SK-N-SH treated with all-trans-retinoic acid at 6 μM for 48 hours (cell line): Measurements from ENCODE around the gene ANKUB1.

Source experiments
- ATAC-seq: fragments of 200-7000 bp; cut with Tn5 transposase; 3 replicates; pipeline ENCODE4 v1.9.1; 2020; ENCODE audit warnings: mild to moderate bottlenecking, moderate library complexity
- BACH2 ChIP-seq: fragments of 250-450 bp; sonication (Bioruptor Pico); IDR thresholded peaks from 2 replicates; pipeline ENCODE4 v1.9.0; 2021; ENCODE audit warnings: mild to moderate bottlenecking, borderline replicate concordance
- ESRRG ChIP-seq: fragments of 250-450 bp; sonication (Bioruptor Pico); IDR thresholded peaks from 2 replicates; pipeline ENCODE4 v1.6.1; 2021; ENCODE audit warnings: mild to moderate bottlenecking
- GLIS3 ChIP-seq: fragments of 250-450 bp; sonication (Bioruptor Pico); IDR thresholded peaks from 2 replicates; pipeline ENCODE4 v1.5.0; 2020; ENCODE audit warnings: mild to moderate bottlenecking, moderate library complexity
- ISL1 ChIP-seq: fragments of 250-450 bp; sonication (Bioruptor Pico); IDR thresholded peaks from 2 replicates; pipeline ENCODE4 v2.1.2; 2022; ENCODE audit warnings: mild to moderate bottlenecking, moderate library complexity
- OSR1 ChIP-seq: fragments of 250-450 bp; sonication (Bioruptor Pico); IDR thresholded peaks from 2 replicates; pipeline ENCODE4 v1.8.0; 2022; ENCODE audit warnings: moderate library complexity, mild to moderate bottlenecking, inconsistent platforms
- PPARA ChIP-seq: fragments of 250-450 bp; sonication (Bioruptor Pico); IDR thresholded peaks from 2 replicates; pipeline ENCODE4 v1.5.0; 2020; ENCODE audit warnings: mild to moderate bottlenecking, borderline replicate concordance
- RARB ChIP-seq: fragments of 250-450 bp; sonication (Bioruptor Pico); IDR thresholded peaks from 2 replicates; pipeline ENCODE4 v1.8.0; 2021; ENCODE audit warnings: mild to moderate bottlenecking, moderate library complexity
- TCF4 ChIP-seq: fragments of 250-450 bp; sonication (Bioruptor Pico); IDR thresholded peaks from 2 replicates; pipeline ENCODE4 v1.8.0; 2021; ENCODE audit warnings: mild to moderate bottlenecking, moderate library complexity, borderline replicate concordance
- TOX ChIP-seq: fragments of 250-450 bp; sonication (Bioruptor Pico); IDR thresholded peaks from 2 replicates; pipeline ENCODE4 v1.8.0; 2021; ENCODE audit warnings: mild to moderate bottlenecking, moderate library complexity, borderline replicate concordance
- ZC3H10 ChIP-seq: fragments of 250-450 bp; sonication (Bioruptor Pico); IDR thresholded peaks from 2 replicates; pipeline ENCODE4 v1.5.1; 2021; ENCODE audit warnings: mild to moderate bottlenecking, moderate library complexity
- ZFP3 ChIP-seq: fragments of 250-450 bp; sonication (Bioruptor Pico); IDR thresholded peaks from 2 replicates; pipeline ENCODE4 v1.5.0; 2020; ENCODE audit warnings: mild to moderate bottlenecking, moderate library complexity
- ZFP30 ChIP-seq: fragments of 450-650 bp; formaldehyde crosslinking; IDR thresholded peaks from 2 replicates; pipeline ENCODE4 v1.5.0; 2022; ENCODE audit warnings: mild to moderate bottlenecking, moderate library complexity
- ZNF565 ChIP-seq: fragments of 450-650 bp; formaldehyde crosslinking; conservative IDR thresholded peaks from 2 replicates; pipeline ENCODE4 v1.5.0; 2020; ENCODE audit warnings: low read depth, mild to moderate bottlenecking, moderate library complexity
- ZNF8 ChIP-seq: fragments of 450-650 bp; formaldehyde crosslinking; IDR thresholded peaks from 2 replicates; pipeline ENCODE4 v1.5.0; 2020; ENCODE audit warnings: mild to moderate bottlenecking, moderate library complexity
- TF ChIP-seq, protein P1 (sequence below): fragments of 250-450 bp; sonication (Bioruptor Pico); IDR thresholded peaks from 2 replicates; pipeline ENCODE4 v1.8.0; 2020; ENCODE audit warnings: mild to moderate bottlenecking, moderate library complexity, borderline replicate concordance
- TF ChIP-seq, protein P2 (sequence below): fragments of 250-450 bp; sonication (Bioruptor Pico); IDR thresholded peaks from 2 replicates; pipeline ENCODE4 v1.5.0; 2020; ENCODE audit warnings: mild to moderate bottlenecking, moderate library complexity
- TF ChIP-seq, protein P3 (sequence below): fragments of 250-450 bp; sonication (Bioruptor Pico); IDR thresholded peaks from 2 replicates; pipeline ENCODE4 v1.5.1; 2021; ENCODE audit warnings: mild to moderate bottlenecking, moderate library complexity
- TF ChIP-seq, protein P4 (sequence below): fragments of 250-450 bp; sonication (Bioruptor Pico); IDR thresholded peaks from 2 replicates; pipeline ENCODE4 v1.8.0; 2021; ENCODE audit warnings: low read depth, mild to moderate bottlenecking, moderate library complexity, borderline replicate concordance

ANKUB1 gene

GRCh38 chr3:149816986-149817385 lies 24.6 kb upstream of the ANKUB1 start:
- no peak for ATAC-seq
- no peak for TF ChIP-seq ZFP30
- TF ChIP-seq BACH2 (CRISPR knock-in tag): no peak
- no peak for TF ChIP-seq GLIS3

DNA sequence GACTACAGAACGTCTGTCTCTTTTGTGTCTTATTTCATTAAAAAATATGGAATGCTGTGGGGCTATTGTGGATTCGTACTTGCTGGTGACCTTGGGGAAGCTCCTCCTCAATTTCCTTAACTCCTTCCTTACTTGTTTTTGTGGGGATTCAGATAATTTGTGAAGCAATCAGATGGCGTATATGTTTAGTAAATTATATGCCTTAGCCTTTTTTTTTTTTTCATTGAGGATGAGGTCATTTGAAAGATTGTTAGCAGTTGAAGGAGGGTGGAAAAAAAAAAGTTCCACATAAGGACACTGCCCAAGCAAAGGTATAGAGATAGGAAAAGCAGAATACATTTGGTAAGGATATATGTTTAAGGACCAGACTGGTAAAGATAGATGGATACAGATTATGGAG lies 24.0 kb upstream of the ANKUB1 start:
- TF ChIP-seq PPARA (CRISPR knock-in tag): no peak
- TF ChIP-seq, all 23 proteins: peak for 0
- no peak for ATAC-seq

DNA sequence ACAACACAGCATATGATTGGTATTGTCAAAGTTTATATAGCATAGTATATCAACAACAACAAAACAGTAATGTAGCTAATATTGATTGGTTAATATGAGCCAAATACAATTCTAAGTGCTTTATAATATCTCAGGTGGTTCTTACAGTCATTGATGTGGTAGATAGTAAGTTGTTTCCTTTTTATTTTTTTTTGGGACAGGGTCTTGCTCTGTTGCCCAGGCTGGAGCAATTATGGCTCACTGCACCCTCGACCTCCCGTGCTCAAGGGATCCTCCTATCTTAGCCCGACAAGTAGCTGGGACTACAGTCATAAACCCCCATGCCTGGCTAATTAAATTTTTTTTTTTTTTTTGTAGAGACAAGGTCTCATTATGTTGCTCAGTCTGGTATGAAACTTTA lies 23.4 kb upstream of the ANKUB1 start:
- ATAC-seq: no peak
- no peak for TF ChIP-seq RARB (CRISPR knock-in tag)
- no peak for TF ChIP-seq ISL1 (CRISPR knock-in tag)
- TF ChIP-seq, protein P1, sequence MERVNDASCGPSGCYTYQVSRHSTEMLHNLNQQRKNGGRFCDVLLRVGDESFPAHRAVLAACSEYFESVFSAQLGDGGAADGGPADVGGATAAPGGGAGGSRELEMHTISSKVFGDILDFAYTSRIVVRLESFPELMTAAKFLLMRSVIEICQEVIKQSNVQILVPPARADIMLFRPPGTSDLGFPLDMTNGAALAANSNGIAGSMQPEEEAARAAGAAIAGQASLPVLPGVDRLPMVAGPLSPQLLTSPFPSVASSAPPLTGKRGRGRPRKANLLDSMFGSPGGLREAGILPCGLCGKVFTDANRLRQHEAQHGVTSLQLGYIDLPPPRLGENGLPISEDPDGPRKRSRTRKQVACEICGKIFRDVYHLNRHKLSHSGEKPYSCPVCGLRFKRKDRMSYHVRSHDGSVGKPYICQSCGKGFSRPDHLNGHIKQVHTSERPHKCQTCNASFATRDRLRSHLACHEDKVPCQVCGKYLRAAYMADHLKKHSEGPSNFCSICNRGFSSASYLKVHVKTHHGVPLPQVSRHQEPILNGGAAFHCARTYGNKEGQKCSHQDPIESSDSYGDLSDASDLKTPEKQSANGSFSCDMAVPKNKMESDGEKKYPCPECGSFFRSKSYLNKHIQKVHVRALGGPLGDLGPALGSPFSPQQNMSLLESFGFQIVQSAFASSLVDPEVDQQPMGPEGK: no peak
- no peak for TF ChIP-seq ESRRG (CRISPR knock-in tag)
- TF ChIP-seq ZFP3 (CRISPR knock-in tag): no peak
- no peak for TF ChIP-seq PPARA (CRISPR knock-in tag)
- TF ChIP-seq, protein P2, sequence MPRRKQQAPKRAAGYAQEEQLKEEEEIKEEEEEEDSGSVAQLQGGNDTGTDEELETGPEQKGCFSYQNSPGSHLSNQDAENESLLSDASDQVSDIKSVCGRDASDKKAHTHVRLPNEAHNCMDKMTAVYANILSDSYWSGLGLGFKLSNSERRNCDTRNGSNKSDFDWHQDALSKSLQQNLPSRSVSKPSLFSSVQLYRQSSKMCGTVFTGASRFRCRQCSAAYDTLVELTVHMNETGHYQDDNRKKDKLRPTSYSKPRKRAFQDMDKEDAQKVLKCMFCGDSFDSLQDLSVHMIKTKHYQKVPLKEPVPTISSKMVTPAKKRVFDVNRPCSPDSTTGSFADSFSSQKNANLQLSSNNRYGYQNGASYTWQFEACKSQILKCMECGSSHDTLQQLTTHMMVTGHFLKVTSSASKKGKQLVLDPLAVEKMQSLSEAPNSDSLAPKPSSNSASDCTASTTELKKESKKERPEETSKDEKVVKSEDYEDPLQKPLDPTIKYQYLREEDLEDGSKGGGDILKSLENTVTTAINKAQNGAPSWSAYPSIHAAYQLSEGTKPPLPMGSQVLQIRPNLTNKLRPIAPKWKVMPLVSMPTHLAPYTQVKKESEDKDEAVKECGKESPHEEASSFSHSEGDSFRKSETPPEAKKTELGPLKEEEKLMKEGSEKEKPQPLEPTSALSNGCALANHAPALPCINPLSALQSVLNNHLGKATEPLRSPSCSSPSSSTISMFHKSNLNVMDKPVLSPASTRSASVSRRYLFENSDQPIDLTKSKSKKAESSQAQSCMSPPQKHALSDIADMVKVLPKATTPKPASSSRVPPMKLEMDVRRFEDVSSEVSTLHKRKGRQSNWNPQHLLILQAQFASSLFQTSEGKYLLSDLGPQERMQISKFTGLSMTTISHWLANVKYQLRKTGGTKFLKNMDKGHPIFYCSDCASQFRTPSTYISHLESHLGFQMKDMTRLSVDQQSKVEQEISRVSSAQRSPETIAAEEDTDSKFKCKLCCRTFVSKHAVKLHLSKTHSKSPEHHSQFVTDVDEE (CRISPR knock-in tag): no peak
- TF ChIP-seq ZNF565 (CRISPR knock-in tag): no peak
- TF ChIP-seq ZC3H10 (CRISPR knock-in tag): no peak
- no peak for TF ChIP-seq TCF4 (CRISPR knock-in tag)
- TF ChIP-seq, protein P3, sequence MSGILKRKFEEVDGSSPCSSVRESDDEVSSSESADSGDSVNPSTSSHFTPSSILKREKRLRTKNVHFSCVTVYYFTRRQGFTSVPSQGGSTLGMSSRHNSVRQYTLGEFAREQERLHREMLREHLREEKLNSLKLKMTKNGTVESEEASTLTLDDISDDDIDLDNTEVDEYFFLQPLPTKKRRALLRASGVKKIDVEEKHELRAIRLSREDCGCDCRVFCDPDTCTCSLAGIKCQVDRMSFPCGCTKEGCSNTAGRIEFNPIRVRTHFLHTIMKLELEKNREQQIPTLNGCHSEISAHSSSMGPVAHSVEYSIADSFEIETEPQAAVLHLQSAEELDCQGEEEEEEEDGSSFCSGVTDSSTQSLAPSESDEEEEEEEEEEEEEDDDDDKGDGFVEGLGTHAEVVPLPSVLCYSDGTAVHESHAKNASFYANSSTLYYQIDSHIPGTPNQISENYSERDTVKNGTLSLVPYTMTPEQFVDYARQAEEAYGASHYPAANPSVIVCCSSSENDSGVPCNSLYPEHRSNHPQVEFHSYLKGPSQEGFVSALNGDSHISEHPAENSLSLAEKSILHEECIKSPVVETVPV: no peak
- TF ChIP-seq TOX: no peak
- TF ChIP-seq ZFP30: no peak
- TF ChIP-seq OSR1: no peak
- TF ChIP-seq ZNF8: no peak
- no peak for TF ChIP-seq BACH2 (CRISPR knock-in tag)

DNA sequence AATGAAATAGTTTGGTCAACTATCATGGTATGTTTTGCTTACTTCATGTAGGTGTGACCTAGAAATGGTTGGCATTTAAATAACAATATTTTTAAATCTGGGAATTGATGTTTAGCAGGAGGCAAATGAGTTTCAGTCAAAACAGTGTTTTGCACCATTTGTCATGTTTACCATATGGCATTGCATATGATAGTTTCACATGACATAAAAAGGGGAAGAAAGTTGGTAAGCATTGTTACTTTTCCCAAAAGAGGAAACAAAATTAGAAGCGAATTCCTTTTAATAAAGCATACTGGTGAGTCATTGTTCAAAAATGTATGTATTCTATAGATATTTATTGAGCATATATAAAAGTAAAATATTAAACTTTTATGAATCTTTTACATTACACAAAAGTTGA lies 23.0 kb upstream of the ANKUB1 start:
- TF ChIP-seq ZFP3 (CRISPR knock-in tag): no peak
- no peak for TF ChIP-seq ZNF8
- no peak for TF ChIP-seq ZNF565 (CRISPR knock-in tag)
- TF ChIP-seq ISL1 (CRISPR knock-in tag): no peak
- TF ChIP-seq, protein P1: no peak
- TF ChIP-seq, protein P4, sequence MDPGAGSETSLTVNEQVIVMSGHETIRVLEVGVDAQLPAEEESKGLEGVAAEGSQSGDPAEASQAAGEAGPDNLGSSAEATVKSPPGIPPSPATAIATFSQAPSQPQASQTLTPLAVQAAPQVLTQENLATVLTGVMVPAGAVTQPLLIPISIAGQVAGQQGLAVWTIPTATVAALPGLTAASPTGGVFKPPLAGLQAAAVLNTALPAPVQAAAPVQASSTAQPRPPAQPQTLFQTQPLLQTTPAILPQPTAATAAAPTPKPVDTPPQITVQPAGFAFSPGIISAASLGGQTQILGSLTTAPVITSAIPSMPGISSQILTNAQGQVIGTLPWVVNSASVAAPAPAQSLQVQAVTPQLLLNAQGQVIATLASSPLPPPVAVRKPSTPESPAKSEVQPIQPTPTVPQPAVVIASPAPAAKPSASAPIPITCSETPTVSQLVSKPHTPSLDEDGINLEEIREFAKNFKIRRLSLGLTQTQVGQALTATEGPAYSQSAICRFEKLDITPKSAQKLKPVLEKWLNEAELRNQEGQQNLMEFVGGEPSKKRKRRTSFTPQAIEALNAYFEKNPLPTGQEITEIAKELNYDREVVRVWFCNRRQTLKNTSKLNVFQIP (CRISPR knock-in tag): no peak
- no peak for TF ChIP-seq TOX
- no peak for TF ChIP-seq TCF4 (CRISPR knock-in tag)
- TF ChIP-seq OSR1: no peak
- TF ChIP-seq, all 23 proteins: peak for 0
- no peak for ATAC-seq
